Measurements from ENCODE around the gene CEP112.

CEP112 gene

DNA sequence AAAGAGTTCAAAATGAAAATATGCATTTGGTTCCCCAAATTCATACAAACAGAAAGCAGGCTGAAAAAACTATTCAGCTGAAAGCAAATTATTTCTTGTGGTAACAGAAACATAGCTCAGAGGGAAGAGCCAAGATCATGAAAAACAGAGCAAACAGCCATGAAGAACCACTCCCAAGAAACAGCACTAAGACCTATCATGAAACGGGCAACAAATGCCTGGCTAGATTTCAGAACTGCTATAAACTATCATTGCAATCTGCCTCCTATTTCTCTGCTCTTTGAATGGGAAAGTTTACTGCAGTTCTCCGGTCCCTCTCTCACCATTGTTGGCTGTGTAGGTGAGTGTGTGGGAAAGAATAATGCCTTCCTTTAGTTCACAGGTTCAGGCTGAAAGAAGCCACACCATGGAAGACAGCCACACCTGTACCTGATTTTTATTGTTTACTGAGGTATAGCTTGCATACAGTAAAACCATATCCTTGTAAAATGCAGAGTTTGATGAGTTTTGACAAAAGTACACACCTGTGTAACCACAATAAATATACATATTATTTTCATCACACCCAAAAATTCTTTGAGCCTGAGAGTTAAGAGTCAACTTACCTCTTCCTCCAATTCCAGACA, 48.2 kb downstream of the CEP112 start:
- no peak overlapping the region for H3K4me3 ChIP-seq (replicated peaks; ENCODE audit: low read depth, low read length)
- no peak for DNase-seq (ENCODE audit: extremely low read depth, low read depth)
- TF ChIP-seq, protein P1, sequence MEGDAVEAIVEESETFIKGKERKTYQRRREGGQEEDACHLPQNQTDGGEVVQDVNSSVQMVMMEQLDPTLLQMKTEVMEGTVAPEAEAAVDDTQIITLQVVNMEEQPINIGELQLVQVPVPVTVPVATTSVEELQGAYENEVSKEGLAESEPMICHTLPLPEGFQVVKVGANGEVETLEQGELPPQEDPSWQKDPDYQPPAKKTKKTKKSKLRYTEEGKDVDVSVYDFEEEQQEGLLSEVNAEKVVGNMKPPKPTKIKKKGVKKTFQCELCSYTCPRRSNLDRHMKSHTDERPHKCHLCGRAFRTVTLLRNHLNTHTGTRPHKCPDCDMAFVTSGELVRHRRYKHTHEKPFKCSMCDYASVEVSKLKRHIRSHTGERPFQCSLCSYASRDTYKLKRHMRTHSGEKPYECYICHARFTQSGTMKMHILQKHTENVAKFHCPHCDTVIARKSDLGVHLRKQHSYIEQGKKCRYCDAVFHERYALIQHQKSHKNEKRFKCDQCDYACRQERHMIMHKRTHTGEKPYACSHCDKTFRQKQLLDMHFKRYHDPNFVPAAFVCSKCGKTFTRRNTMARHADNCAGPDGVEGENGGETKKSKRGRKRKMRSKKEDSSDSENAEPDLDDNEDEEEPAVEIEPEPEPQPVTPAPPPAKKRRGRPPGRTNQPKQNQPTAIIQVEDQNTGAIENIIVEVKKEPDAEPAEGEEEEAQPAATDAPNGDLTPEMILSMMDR (IDR thresholded peaks at IDR 0.05; ENCODE audit: low read depth, low read length, missing control alignments): no peak

DNA sequence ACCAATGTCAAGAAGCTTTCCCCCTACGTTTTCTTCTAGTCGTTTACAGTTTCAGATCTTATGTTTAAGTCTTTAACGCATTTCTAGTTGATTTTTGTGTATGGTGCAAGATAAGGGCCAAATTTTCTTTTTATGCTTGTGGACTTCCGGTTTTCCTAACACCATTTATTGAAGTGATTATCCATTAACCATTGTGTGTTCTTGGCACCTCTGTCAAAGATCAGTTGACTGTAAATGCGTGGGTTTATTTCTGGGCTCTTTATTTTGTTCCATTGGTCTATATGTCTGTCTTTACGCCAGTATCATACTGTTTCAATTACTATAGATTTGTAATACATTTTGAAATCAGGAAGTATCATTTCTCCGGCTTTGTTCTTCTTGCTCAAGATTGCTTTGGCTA, 49.5 kb downstream of the CEP112 start:
- no peak for DNase-seq (ENCODE audit: extremely low read depth, low read depth)
- H3K4me3 ChIP-seq (replicated peaks; ENCODE audit: low read depth, low read length): no peak overlapping the region
- TF ChIP-seq, protein P1 (IDR thresholded peaks at IDR 0.05; ENCODE audit: low read depth, low read length, missing control alignments): no peak

DNA sequence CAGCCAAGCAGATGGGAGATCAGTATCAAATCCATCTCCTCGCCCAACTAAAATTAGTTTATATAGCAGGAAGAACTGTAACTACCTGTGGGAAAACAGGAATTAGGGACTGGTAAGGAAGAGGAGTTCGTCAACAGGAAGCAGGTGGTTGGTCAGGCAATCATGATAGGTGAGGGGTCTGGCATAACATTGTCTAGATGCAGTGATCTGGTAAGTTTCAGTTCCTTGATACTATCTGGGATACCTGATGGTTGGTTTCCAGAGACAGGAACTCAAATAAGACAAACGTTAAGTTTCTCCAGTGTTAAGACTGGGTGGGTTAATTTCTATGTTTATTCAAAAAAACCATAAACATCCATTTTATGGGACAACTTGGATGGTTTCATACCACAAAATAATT, 53.8 kb downstream of the CEP112 start:
- H3K4me3 ChIP-seq (replicated peaks; ENCODE audit: low read depth, low read length): no peak overlapping the region
- DNase-seq (ENCODE audit: extremely low read depth, low read depth): no peak
- TF ChIP-seq, protein P1 (IDR thresholded peaks at IDR 0.05; ENCODE audit: low read depth, low read length, missing control alignments): no peak

DNA sequence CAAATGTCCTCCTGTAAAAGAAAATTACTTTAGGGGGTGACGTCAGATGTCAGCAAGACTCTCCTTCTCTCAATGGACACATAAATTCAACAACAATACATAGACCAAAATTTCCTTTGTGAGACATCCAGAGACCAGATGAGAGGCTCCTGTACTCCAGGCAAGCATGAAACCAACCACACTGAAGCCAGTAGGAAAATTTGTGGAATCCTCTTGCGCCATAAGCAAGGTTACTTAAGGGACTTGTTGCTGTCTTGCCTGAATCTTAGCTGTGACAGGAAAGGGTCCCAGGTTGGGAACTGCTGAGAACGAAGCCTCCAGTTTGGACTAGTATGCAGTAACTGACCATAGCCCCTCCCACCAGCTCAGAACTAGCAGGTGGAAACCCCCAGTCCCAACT, 56.0 kb downstream of the CEP112 start:
- DNase-seq (ENCODE audit: extremely low read depth, low read depth): no peak

DNA sequence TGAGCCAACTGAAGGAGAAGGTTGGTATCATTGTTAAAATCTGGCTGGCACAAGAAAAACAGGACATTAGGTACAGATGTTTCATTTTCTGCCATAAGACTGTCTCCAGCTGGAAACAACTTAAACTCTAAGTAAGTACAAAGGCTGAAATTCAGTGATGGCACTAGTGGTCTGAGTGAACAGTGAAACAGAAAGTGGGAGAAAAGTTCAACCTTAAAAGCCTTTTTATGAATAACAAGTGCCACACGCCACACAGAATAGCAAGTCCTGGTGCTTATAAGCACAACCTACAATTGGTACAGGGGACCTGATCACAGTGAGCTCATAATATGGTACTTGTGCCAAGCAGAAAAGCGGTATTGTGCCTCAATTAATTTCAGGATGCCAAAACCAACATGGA, 56.7 kb downstream of the CEP112 start:
- H3K4me3 ChIP-seq (replicated peaks; ENCODE audit: low read depth, low read length): no peak overlapping the region
- no peak for DNase-seq (ENCODE audit: extremely low read depth, low read depth)
- TF ChIP-seq, protein P1 (IDR thresholded peaks at IDR 0.05; ENCODE audit: low read depth, low read length, missing control alignments): no peak

More for the DNA sequence above, 56.0 kb downstream of the CEP112 start:
- TF ChIP-seq, protein P1 (IDR thresholded peaks at IDR 0.05; ENCODE audit: low read depth, low read length, missing control alignments): no peak
- H3K4me3 ChIP-seq (replicated peaks; ENCODE audit: low read depth, low read length): no peak overlapping the region

DNA sequence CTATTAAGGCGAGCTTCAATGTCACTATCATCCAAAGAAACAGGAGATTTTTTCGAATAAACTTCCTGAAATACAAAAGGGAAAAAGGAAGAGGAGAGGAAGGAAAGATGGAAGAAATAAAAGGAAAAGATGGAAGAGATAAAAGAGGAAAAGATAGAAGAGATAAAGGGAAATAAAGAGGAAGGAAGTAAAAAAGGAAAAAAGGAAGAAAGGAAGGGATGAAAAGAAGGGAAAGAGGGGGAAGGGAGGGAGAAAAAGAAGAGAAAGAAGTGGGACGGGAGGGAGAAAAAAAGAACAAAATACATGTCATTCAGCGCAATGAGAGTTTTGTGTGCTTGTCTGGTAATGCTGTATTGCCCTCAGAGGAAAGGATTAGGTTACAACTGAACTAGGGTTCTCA, 62.2 kb downstream of the CEP112 start:
- no peak overlapping the region for H3K4me3 ChIP-seq (replicated peaks; ENCODE audit: low read depth, low read length)
- TF ChIP-seq, protein P1 (IDR thresholded peaks at IDR 0.05; ENCODE audit: low read depth, low read length, missing control alignments): no peak

DNA sequence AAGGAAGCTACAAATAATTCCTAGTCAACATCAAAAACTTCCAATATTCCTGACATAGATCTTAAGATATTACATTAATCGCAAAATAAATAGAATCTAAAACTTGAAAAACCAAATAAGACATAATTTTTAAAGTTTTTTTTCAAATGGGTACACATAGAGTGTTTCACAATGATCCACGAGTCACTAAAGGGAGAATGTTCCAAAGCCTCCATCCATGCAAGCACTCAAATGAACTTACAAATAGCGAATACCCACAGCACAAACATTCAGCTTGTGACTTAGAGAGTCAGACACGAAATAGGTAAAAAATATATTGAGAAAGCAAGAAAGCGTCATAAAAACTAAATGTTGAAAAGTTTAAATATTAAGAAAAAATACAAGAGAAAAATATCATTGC, 65.7 kb downstream of the CEP112 start:
- H3K4me3 ChIP-seq (replicated peaks; ENCODE audit: low read depth, low read length): no peak overlapping the region
- DNase-seq (ENCODE audit: extremely low read depth, low read depth): no peak
- TF ChIP-seq, protein P1 (IDR thresholded peaks at IDR 0.05; ENCODE audit: low read depth, low read length, missing control alignments): no peak

More for the DNA sequence above, 62.2 kb downstream of the CEP112 start:
- no peak for DNase-seq (ENCODE audit: extremely low read depth, low read depth)
